ENCODE results near the gene SLC8B1. TPM values are rescaled to one million over a fixed set of nuclear protein-coding genes. Genes with fewer than 3 reads are reported as not detected.

The SLC8B1 gene
- total RNA-seq, 6 experiments from 2014 or later: 5.8 to 6.7 (median 6.3) TPM

DNA sequence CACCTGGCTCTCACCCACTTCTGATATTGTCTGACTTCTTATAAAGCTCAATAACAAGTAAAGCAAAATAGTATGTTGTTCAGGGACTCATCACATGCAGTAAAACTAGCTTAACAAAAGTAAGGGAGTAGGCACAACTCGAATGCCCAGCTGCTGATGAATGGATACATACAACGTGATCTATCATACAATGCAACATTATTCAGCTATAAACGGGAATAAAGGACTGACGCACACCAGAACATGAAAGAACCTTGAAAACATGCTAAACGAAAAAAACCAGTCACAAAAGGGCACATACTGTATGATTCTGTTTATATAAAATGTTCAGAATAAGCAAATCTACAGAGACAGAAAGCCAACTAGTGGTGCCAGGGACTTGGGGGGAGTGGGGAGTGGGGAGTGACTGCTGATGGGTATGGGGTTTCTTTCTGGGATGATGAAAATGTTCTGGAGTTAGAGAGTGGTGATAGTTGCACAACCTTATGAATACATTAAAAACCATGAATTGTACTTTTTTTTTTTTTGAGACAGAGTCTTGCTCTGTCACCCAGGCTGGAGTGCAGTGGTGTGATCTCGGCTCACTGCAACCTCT is 34.6 kb upstream of the SLC8B1 start:
- Mint-ChIP-seq H3K4me1 (ENCODE audit: low read depth) (no peaks in the 10 kb centered on the region), H3K36me3 (ENCODE audit: low read depth) (no peaks in the 10 kb centered on the region; the same call in none of the 2 replicates), H3K4me3 (no peak overlapping the region), H3K9me3 (no peaks in the 10 kb centered on the region), H3K27ac (no peak overlapping the region), H3K27me3 (ENCODE audit: insufficient read depth) (no peaks in the 10 kb centered on the region; the same call in 1 of the 2 replicates)
- DNase-seq: no peak
- TF ChIP-seq, protein P1, sequence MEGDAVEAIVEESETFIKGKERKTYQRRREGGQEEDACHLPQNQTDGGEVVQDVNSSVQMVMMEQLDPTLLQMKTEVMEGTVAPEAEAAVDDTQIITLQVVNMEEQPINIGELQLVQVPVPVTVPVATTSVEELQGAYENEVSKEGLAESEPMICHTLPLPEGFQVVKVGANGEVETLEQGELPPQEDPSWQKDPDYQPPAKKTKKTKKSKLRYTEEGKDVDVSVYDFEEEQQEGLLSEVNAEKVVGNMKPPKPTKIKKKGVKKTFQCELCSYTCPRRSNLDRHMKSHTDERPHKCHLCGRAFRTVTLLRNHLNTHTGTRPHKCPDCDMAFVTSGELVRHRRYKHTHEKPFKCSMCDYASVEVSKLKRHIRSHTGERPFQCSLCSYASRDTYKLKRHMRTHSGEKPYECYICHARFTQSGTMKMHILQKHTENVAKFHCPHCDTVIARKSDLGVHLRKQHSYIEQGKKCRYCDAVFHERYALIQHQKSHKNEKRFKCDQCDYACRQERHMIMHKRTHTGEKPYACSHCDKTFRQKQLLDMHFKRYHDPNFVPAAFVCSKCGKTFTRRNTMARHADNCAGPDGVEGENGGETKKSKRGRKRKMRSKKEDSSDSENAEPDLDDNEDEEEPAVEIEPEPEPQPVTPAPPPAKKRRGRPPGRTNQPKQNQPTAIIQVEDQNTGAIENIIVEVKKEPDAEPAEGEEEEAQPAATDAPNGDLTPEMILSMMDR (IDR thresholded peaks at IDR 0.05): no peak

DNA sequence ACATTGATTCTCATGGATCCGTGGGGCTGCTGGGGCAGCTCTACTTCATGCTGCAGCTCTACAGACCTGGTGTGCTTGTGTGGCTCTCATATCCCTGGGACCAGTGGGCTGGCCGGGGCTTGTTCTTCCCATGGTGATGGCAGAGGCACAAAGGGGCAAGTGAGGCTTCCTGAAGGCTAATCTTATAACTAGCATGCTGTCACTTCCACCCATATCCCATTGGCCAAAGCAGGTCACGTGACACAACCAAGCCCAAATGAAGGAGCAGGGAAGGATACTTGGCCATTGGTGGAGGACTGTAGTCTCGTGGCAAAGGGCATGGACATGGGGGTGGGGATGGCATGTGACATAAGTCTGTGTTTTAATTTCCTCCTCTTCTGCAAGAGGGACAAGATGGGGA is 33.4 kb upstream of the SLC8B1 start:
- no peaks in the 10 kb centered on the region; the same call in none of the 2 replicates for H3K36me3 Mint-ChIP-seq (ENCODE audit: low read depth)
- H3K9me3 Mint-ChIP-seq: no peaks in the 10 kb centered on the region
- no peaks in the 10 kb centered on the region for H3K4me1 Mint-ChIP-seq (ENCODE audit: low read depth)
- no peaks in the 10 kb centered on the region; the same call in 1 of the 2 replicates for H3K27me3 Mint-ChIP-seq (ENCODE audit: insufficient read depth)
- no peak for DNase-seq
- no peak overlapping the region for H3K27ac Mint-ChIP-seq
- TF ChIP-seq, protein P1 (IDR thresholded peaks at IDR 0.05): no peak
- no peak overlapping the region for H3K4me3 Mint-ChIP-seq

DNA sequence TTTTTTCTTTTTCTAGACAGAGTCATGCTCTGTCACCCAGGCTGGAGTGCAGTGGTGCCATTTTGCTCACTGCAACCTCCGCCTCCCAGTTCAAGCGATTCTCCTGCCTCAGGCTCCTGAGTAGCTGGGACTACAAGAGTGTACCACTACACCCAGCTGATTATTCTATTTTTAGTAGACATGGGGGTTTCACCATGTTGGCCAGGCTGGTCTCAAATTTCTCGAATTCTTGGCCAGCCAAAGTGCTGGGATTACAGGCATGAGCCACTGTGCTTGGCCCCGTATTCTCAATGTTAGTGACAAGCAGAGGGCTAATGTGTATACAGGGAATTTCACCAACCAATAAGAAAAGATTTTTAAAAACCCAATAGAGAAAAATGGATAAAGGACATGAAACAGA is 31.9 kb upstream of the SLC8B1 start:
- Mint-ChIP-seq H3K27me3 (ENCODE audit: insufficient read depth) (no peaks in the 10 kb centered on the region; the same call in 1 of the 2 replicates), H3K4me3 (no peak overlapping the region), H3K27ac (no peak overlapping the region), H3K4me1 (ENCODE audit: low read depth) (0 out of 2 replicates have a peak, but pooled peaks cover 1% of the 10 kb centered on the region), H3K9me3 (no peaks in the 10 kb centered on the region), H3K36me3 (ENCODE audit: low read depth) (no peaks in the 10 kb centered on the region; the same call in none of the 2 replicates)
- DNase-seq: no peak
- TF ChIP-seq, protein P1 (IDR thresholded peaks at IDR 0.05): no peak

DNA sequence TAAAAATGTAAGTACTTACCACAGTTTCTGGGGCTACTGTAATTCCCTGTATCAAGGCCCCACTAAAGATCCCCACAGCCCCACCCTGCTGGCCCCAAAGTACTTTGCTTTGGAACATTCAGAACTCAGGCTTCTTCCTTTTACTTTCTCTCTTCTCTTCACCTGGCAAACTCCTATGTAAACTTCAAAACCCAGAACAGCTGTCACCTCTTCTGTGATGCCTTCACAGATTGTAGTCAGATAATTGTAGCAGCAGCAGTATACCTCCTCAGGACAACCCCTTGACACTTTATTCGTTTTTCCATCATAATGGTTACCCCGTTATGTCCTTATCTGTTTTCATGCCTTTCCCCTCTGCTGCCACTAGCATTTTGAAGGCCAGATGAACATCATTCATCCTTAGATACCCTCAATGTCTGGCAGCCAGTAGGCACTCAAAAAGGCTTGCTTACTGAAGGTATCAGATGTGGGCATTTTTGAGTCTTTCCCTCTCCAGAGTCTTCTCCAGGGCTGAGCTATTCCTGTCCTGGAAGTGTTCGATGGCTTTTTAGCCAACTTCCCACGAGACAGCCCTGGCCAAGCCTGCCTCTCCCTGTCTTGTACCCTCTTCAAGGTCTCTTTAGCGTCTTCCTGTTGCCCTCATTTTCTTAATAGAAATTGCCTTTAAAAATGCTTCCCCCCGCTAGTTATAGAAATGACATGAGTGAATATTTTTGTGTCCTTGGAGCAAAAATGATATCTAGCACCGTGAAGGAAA is 30.9 kb upstream of the SLC8B1 start:
- Mint-ChIP-seq H3K36me3 (ENCODE audit: low read depth) (no peaks in the 10 kb centered on the region; the same call in none of the 2 replicates), H3K9me3 (no peaks in the 10 kb centered on the region), H3K27ac (no peak overlapping the region), H3K4me3 (no peak overlapping the region), H3K27me3 (ENCODE audit: insufficient read depth) (no peaks in the 10 kb centered on the region; the same call in 1 of the 2 replicates), H3K4me1 (ENCODE audit: low read depth) (0 out of 2 replicates have a peak, but pooled peaks cover 5% of the 10 kb centered on the region)
- no peak for DNase-seq
- TF ChIP-seq, protein P1 (IDR thresholded peaks at IDR 0.05): no peak

- Mint-ChIP-seq H3K27me3 (ENCODE audit: insufficient read depth) (no peaks in the 10 kb centered on the region; the same call in 1 of the 2 replicates), H3K4me1 (ENCODE audit: low read depth) (peaks cover 12% of the 10 kb centered on the region), H3K9me3 (no peaks in the 10 kb centered on the region), H3K4me3 (no peak overlapping the region), H3K27ac (no peak overlapping the region), H3K36me3 (ENCODE audit: low read depth) (no peaks in the 10 kb centered on the region; the same call in none of the 2 replicates)
- TF ChIP-seq, protein P1 (IDR thresholded peaks at IDR 0.05): no peak
- no peak for DNase-seq
Measured at GRCh38 chr12:113364698-113365097, 29.8 kb upstream of the SLC8B1 start.
